ENCODE measurements around the gene CACHD1. TPM values are rescaled to one million over a fixed set of nuclear protein-coding genes. Genes with fewer than 3 reads are reported as not detected.

CACHD1 gene
- total and polyA plus RNA-seq, 11 donors, result 0.89 to 10.0 (median 2.4) TPM

DNA sequence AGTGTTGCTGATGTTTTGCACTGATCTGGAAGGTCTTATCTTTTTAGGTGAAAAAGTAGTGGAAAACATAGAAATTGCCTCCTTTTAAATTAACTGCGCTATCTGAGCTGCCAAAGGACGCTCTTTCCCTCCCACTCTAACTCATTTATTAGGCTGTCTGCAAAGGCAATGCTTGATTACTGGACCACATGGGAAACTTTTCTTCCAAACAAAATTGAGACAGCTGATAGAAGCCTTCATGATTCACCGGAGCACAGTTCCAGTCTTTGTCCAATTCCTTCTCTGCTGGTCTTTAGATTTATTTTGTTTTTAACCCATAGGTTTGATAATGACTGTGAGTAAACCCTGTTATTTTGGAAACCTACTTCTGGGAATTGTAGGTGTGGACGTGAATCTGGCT, 181.9 kb downstream of the CACHD1 start:
- Histone ChIP-seq H3K4me3 (no peak overlapping the region), H3K4me1 (peaks cover 0 to 8% (median 0%) of the 10 kb centered on the region in 12 donors), H3K36me3 (peaks cover 0 to 21% (median 0%) of the 10 kb centered on the region in 9 donors), H3K27ac (no peak overlapping the region), H3K9me3 (no peaks in the 10 kb centered on the region), H3K27me3 (no peaks in the 10 kb centered on the region)
- ATAC-seq (peak in 1 of 4 donors; percentile 42), DNase-seq (no peak)
- no peak for TF ChIP-seq CTCF (IDR thresholded peaks at IDR 0.05)
- TF ChIP-seq POLR2A (IDR thresholded peaks at IDR 0.05), result no peak
- intact Hi-C loops (cut with DNase I), result loop anchor here in 2 of 10 donors (5.0 to 10.0 kb wide), 2 partner anchors 177 to 180 kb away; partner anchors contain the start of gene CACHD1 (in 2 of the 2)
- 85 to 90% (median 87%) methylated on average over 4 of the region's 4 CpGs for WGBS, 4 donors

DNA sequence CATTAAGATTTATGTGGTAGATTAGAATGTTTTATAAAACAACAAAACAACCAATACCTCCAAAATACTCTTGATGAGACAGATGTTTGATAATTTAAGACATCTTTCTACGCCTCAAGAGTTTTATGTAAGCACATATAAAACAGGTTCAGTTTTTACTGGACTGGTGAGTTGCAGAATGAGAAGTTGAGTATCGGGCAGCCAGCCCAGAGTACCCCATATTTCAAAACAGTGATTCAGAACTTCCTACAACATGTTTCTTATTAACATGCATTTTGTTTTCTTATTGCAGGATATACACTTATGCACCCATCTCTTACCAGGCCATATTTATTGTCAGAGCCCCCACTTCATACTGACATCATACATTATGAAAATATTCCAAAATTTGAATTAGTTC, 183.5 kb downstream of the CACHD1 start:
- intact Hi-C loops (cut with DNase I), result loop anchor here in 2 of 10 donors (5.0 to 10.0 kb wide), 2 partner anchors 179 to 181 kb away; partner anchors contain the start of gene CACHD1 (in 2 of the 2)

DNA sequence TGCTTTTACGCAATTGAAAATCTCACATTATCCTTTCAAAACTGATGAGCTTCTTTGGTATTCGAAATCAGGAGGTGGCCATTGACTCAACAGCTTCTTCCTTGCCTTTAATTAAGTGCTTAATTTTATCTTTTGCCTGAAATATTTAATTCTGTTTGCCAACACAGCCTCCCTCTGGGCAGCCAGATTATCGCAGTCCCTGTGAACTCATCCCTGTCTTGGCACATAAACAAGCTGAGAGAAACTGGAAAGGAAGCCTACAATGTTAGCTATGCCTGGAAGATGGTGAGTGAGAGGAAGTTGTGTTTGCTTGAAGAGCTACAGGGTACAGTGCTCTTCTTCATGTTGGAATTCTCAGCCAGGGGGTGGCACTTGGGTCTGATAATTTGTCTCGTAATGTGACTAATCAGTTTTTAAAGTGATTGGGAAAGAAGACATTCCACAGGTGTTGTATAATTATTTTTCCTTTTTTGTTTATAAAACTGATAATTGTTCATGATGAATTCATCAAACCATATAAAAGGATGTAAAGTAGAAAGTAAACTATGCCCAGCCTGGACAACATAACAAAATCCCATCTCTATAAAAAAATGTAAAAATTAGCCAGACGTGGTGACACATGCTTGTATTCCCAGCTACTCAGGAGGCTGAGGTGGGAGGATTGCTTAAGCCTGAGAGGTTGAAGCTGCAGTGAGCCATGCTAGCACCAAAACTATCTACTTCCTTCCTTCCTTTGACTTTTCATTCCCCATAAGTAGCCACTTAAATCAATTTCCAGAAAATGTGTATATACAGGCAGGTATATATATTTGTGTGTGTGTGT, 184.8 kb downstream of the CACHD1 start:
- Histone ChIP-seq H3K36me3 (peaks cover 0 to 27% (median 0%) of the 10 kb centered on the region in 9 donors), H3K9me3 (no peaks in the 10 kb centered on the region), H3K4me1 (peaks cover 0 to 8% (median 0%) of the 10 kb centered on the region in 12 donors), H3K4me3 (no peak overlapping the region), H3K27ac (no peak overlapping the region), H3K27me3 (no peaks in the 10 kb centered on the region)
- TF ChIP-seq POLR2A (IDR thresholded peaks at IDR 0.05), result no peak
- TF ChIP-seq CTCF (IDR thresholded peaks at IDR 0.05), result peak in 6 of 12 donors; percentile 13 to 37 (median 23)
- intact Hi-C loops (cut with DNase I), result loop anchor here in 2 of 10 donors (5.0 to 10.0 kb wide), 2 partner anchors 180 to 182 kb away; partner anchors contain the start of gene CACHD1 (in 2 of the 2)
- 69 to 79% (median 74%) methylated on average over 5 of the region's 5 CpGs for WGBS, 4 donors
- DNase-seq, result peak in 1 of 5 donors; percentile 30
- peak in 3 of 4 donors; percentile 30 to 63 (median 44) for ATAC-seq

More for the DNA sequence above, 183.5 kb downstream of the CACHD1 start:
- ATAC-seq (no peak), DNase-seq (no peak)
- H3K36me3 ChIP-seq, result peaks cover 0 to 15% (median 0%) of the 10 kb centered on the region in 9 donors
- peaks cover 0 to 8% (median 0%) of the 10 kb centered on the region in 12 donors for H3K4me1 ChIP-seq
- WGBS, 4 donors, result 98 to 100% (median 98%) methylated on average over 2 of the region's 2 CpGs
- H3K27me3 ChIP-seq, result no peaks in the 10 kb centered on the region
- TF ChIP-seq CTCF (IDR thresholded peaks at IDR 0.05), result no peak
- no peak for TF ChIP-seq POLR2A (IDR thresholded peaks at IDR 0.05)
- H3K27ac ChIP-seq, result no peak overlapping the region
- no peak overlapping the region for H3K4me3 ChIP-seq
- H3K9me3 ChIP-seq, result no peaks in the 10 kb centered on the region

DNA sequence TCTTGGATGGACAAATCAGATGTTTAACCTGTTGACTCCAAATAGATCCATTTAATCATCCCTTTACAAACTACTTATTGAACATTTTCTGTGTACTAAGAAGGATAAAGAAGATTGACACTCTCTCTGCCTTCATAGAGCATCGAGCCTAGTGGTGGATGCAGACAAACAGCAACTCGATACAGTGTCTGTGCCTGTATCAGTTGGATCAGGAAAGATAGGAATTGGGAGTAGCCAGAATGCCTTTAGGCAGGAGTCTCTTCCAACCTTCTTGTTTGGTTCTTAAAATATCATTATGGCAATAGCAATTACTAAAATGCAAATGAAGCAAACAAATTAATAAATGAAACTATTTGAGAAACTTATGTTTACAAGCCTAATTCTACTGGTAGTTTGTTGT, 185.9 kb downstream of the CACHD1 start:
- no peak overlapping the region for H3K4me3 ChIP-seq
- H3K36me3 ChIP-seq, result peaks cover 0 to 28% (median 0%) of the 10 kb centered on the region in 9 donors
- H3K27me3 ChIP-seq, result no peaks in the 10 kb centered on the region
- H3K9me3 ChIP-seq, result no peaks in the 10 kb centered on the region
- peaks cover 0 to 8% (median 0%) of the 10 kb centered on the region in 12 donors for H3K4me1 ChIP-seq
- TF ChIP-seq CTCF (IDR thresholded peaks at IDR 0.05) (no peak), POLR2A (IDR thresholded peaks at IDR 0.05) (no peak)
- ATAC-seq, result no peak
- DNase-seq, result no peak
- intact Hi-C loops (cut with DNase I), result loop anchor here in 1 of 10 donors (10.0 kb wide), 1 partner anchor 181 kb away; the partner anchor contains the start of gene CACHD1
- H3K27ac ChIP-seq, result no peak overlapping the region
- WGBS, 4 donors, result 74 to 86% (median 77%) methylated on average over 2 of the region's 2 CpGs
